ENCODE measurements around the gene TIMM23B.
"Not testable (repeated sequence)": the region's sequence is repeated elsewhere in the genome, so short reads cannot be mapped to it uniquely, and the experiment has no call there.

TIMM23B gene

DNA sequence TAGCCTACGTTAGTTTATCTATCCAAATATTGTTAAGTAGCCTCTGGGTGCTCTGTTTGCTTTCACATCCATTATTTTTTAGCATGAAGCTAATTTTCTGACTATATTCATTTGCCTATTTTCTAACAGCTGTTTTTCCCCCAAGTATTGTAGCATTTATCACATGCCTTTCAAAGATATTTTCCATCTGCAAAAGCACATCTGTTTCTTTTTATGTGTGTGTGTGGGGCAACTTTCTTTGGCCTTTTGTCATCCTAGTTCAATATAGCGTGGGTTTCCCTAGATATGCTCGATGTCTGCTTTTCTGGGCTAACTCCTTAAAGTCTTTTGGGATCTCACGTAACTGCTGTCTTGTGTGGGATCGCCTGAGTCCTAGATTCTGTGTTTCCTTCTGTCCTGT, 53.5 kb downstream of the TIMM23B start:
- H3K23ac ChIP-seq (ENCODE audit: low read depth, low read length, poor library complexity); H3K4me1 ChIP-seq (ENCODE audit: control insufficient read depth in 2 of 2, insufficient read depth in 1 of 2, low read depth in 1 of 2, low read length in 2 of 2); H2BK120ac ChIP-seq (ENCODE audit: low read depth, low read length); H2BK12ac ChIP-seq (ENCODE audit: low read length); H2BK15ac ChIP-seq (ENCODE audit: low read length); H3K4me2 ChIP-seq (ENCODE audit: insufficient read depth, low read length, poor library complexity, severe bottlenecking); H3K9ac ChIP-seq (ENCODE audit: low read depth, low read length, poor library complexity); H4K91ac ChIP-seq (ENCODE audit: low read depth, low read length, poor library complexity); H3K4ac ChIP-seq (ENCODE audit: low read length); H3K36me3 ChIP-seq (replicated peaks in 1 of 2; ENCODE audit: control insufficient read depth in 2 of 2, insufficient read depth in 2 of 2, low read length in 2 of 2); H4K8ac ChIP-seq (ENCODE audit: low read depth, low read length); H2AK5ac ChIP-seq (ENCODE audit: low read depth, low read length); H3K14ac ChIP-seq (ENCODE audit: low read length); H3K27ac ChIP-seq (replicated peaks; ENCODE audit: low read length); H2AFZ ChIP-seq (ENCODE audit: low read length); H3K27me3 ChIP-seq (ENCODE audit: control insufficient read depth in 3 of 3, insufficient read depth in 3 of 3, low read depth in 1 of 3, low read length in 3 of 3); DNase-seq (ENCODE audit: low spot score); H3K18ac ChIP-seq (ENCODE audit: low read length); H3K9me3 ChIP-seq (replicated peaks in 1 of 2; ENCODE audit: control insufficient read depth in 2 of 2, insufficient read depth in 1 of 2, low read depth in 1 of 2, low read length in 2 of 2); H3K4me3 ChIP-seq (ENCODE audit: low read length in 2 of 2); H3K79me1 ChIP-seq (ENCODE audit: low read depth, low read length); H2BK5ac ChIP-seq (ENCODE audit: low read length): not testable (repeated sequence)
- WGBS, 2 donors (ENCODE audit: extremely low coverage in 2 of 2, insufficient read length in 2 of 2, insufficient replicate concordance in 1 of 2), result no CpG with 5 or more reads among the region's 5 CpGs

DNA sequence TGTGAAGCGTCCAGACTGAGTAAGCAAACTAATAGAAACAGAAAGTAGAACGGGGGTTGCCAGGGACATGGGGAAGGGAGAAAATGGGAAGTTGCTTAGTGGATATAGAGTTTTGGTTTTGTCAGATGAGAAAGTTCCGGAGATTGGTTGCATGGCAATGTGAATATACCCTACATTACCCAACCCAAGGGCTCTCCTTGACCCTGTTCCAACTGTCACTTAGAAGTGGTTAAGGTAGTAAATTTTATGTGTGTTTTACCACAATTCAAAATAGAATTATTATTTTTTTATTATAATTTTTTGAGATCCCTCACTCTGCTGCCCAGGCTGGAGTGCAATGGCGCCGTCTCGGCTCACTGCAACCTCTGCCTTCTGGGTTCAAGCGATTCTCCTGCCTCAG, 72.2 kb downstream of the TIMM23B start:
- H2AFZ ChIP-seq (ENCODE audit: low read length); H4K8ac ChIP-seq (ENCODE audit: low read depth, low read length); H3K27me3 ChIP-seq (ENCODE audit: control insufficient read depth in 3 of 3, insufficient read depth in 3 of 3, low read depth in 1 of 3, low read length in 3 of 3); H2BK120ac ChIP-seq (ENCODE audit: low read depth, low read length); H2AK5ac ChIP-seq (ENCODE audit: low read depth, low read length); H4K91ac ChIP-seq (ENCODE audit: low read depth, low read length, poor library complexity); H3K9ac ChIP-seq (ENCODE audit: low read depth, low read length, poor library complexity); H3K79me1 ChIP-seq (ENCODE audit: low read depth, low read length); H3K4me3 ChIP-seq (ENCODE audit: low read length in 2 of 2); H3K4me1 ChIP-seq (ENCODE audit: control insufficient read depth in 2 of 2, insufficient read depth in 1 of 2, low read depth in 1 of 2, low read length in 2 of 2); DNase-seq (ENCODE audit: low spot score); H3K23ac ChIP-seq (ENCODE audit: low read depth, low read length, poor library complexity); H3K27ac ChIP-seq (replicated peaks; ENCODE audit: low read length); H3K4me2 ChIP-seq (ENCODE audit: insufficient read depth, low read length, poor library complexity, severe bottlenecking); H3K9me3 ChIP-seq (replicated peaks in 1 of 2; ENCODE audit: control insufficient read depth in 2 of 2, insufficient read depth in 1 of 2, low read depth in 1 of 2, low read length in 2 of 2); H3K18ac ChIP-seq (ENCODE audit: low read length); H2BK15ac ChIP-seq (ENCODE audit: low read length); H2BK12ac ChIP-seq (ENCODE audit: low read length); H2BK5ac ChIP-seq (ENCODE audit: low read length); H3K36me3 ChIP-seq (replicated peaks in 1 of 2; ENCODE audit: control insufficient read depth in 2 of 2, insufficient read depth in 2 of 2, low read length in 2 of 2); H3K14ac ChIP-seq (ENCODE audit: low read length); H3K4ac ChIP-seq (ENCODE audit: low read length): not testable (repeated sequence)
- no CpG with 5 or more reads among the region's 7 CpGs for WGBS, 2 donors (ENCODE audit: extremely low coverage in 2 of 2, insufficient read length in 2 of 2, insufficient replicate concordance in 1 of 2)

DNA sequence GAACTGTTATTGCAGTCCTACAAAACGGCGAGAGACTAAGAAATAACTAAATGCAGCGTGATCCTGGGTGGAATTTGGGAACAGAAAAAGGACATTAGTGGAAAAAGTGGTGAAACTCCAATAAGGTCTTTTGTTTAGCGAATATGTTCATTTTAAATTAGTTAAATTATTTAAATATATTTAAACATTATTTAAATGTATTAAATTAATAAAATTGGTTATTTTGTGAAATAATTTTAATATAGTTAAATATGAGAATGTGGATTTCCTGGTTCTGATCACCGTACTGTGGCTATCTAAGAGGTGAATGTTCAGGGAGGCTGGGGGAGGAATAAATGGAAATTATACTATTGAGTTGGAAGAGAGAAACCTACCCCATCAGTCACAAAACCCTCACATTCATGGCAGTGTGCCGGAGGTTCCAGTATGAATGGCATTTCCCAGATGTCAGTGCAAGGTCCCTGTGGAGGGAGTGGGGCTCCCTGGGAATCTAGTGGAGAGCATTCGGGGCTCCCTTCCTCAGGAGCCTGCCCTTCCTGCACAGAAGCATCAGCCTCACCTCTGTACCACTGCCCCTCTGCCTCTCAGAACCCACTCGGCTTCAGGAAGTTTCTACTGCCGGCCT, 73.9 kb downstream of the TIMM23B start:
- no CpG with 5 or more reads among the region's 9 CpGs for WGBS, 2 donors (ENCODE audit: extremely low coverage in 2 of 2, insufficient read length in 2 of 2, insufficient replicate concordance in 1 of 2)
- H3K23ac ChIP-seq (ENCODE audit: low read depth, low read length, poor library complexity); H4K8ac ChIP-seq (ENCODE audit: low read depth, low read length): not testable (repeated sequence)

DNA sequence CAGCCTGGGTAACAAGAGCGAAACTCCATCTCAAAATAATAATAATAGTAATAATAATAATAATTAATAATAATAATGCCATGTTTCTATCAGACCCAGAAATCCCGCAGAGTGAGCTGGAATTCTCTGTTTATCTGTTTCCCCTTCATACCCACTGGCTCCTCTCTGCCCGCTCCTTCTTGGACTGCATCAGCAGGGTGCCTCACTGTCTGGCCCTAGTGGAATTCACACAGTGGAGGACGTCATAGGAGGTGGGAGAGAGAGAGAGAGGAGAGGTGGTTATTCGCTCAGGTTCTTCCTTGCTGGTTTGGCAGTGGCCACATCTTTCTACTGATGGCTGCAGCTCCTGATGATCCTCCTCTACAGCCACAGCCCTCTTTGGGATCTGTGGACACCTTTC, 75.1 kb downstream of the TIMM23B start:
- not testable (repeated sequence) for H3K27me3 ChIP-seq (ENCODE audit: control insufficient read depth in 3 of 3, insufficient read depth in 3 of 3, low read depth in 1 of 3, low read length in 3 of 3); H3K4ac ChIP-seq (ENCODE audit: low read length); H2AFZ ChIP-seq (ENCODE audit: low read length); H3K27ac ChIP-seq (replicated peaks; ENCODE audit: low read length); H3K18ac ChIP-seq (ENCODE audit: low read length); H3K9ac ChIP-seq (ENCODE audit: low read depth, low read length, poor library complexity); H3K14ac ChIP-seq (ENCODE audit: low read length); H3K4me1 ChIP-seq (ENCODE audit: control insufficient read depth in 2 of 2, insufficient read depth in 1 of 2, low read depth in 1 of 2, low read length in 2 of 2); H3K4me2 ChIP-seq (ENCODE audit: insufficient read depth, low read length, poor library complexity, severe bottlenecking); H2AK5ac ChIP-seq (ENCODE audit: low read depth, low read length); H4K8ac ChIP-seq (ENCODE audit: low read depth, low read length); H3K36me3 ChIP-seq (replicated peaks in 1 of 2; ENCODE audit: control insufficient read depth in 2 of 2, insufficient read depth in 2 of 2, low read length in 2 of 2); DNase-seq (ENCODE audit: low spot score); H3K79me1 ChIP-seq (ENCODE audit: low read depth, low read length); H3K4me3 ChIP-seq (ENCODE audit: low read length in 2 of 2); H2BK12ac ChIP-seq (ENCODE audit: low read length); H3K23ac ChIP-seq (ENCODE audit: low read depth, low read length, poor library complexity); H4K91ac ChIP-seq (ENCODE audit: low read depth, low read length, poor library complexity); H2BK120ac ChIP-seq (ENCODE audit: low read depth, low read length); H3K9me3 ChIP-seq (replicated peaks in 1 of 2; ENCODE audit: control insufficient read depth in 2 of 2, insufficient read depth in 1 of 2, low read depth in 1 of 2, low read length in 2 of 2); H2BK5ac ChIP-seq (ENCODE audit: low read length); H2BK15ac ChIP-seq (ENCODE audit: low read length)
- no CpG with 5 or more reads among the region's 5 CpGs for WGBS, 2 donors (ENCODE audit: extremely low coverage in 2 of 2, insufficient read length in 2 of 2, insufficient replicate concordance in 1 of 2)

More for the DNA sequence above, 73.9 kb downstream of the TIMM23B start:
- H3K79me1 ChIP-seq (ENCODE audit: low read depth, low read length); H2BK12ac ChIP-seq (ENCODE audit: low read length); H3K4ac ChIP-seq (ENCODE audit: low read length); H2AFZ ChIP-seq (ENCODE audit: low read length); H3K27me3 ChIP-seq (ENCODE audit: control insufficient read depth in 3 of 3, insufficient read depth in 3 of 3, low read depth in 1 of 3, low read length in 3 of 3); H4K91ac ChIP-seq (ENCODE audit: low read depth, low read length, poor library complexity); H2BK120ac ChIP-seq (ENCODE audit: low read depth, low read length); H3K14ac ChIP-seq (ENCODE audit: low read length); H3K4me2 ChIP-seq (ENCODE audit: insufficient read depth, low read length, poor library complexity, severe bottlenecking); H3K27ac ChIP-seq (replicated peaks; ENCODE audit: low read length); H3K18ac ChIP-seq (ENCODE audit: low read length); H3K36me3 ChIP-seq (replicated peaks in 1 of 2; ENCODE audit: control insufficient read depth in 2 of 2, insufficient read depth in 2 of 2, low read length in 2 of 2); H3K4me3 ChIP-seq (ENCODE audit: low read length in 2 of 2); H2AK5ac ChIP-seq (ENCODE audit: low read depth, low read length); H2BK5ac ChIP-seq (ENCODE audit: low read length); H3K9ac ChIP-seq (ENCODE audit: low read depth, low read length, poor library complexity); H3K9me3 ChIP-seq (replicated peaks in 1 of 2; ENCODE audit: control insufficient read depth in 2 of 2, insufficient read depth in 1 of 2, low read depth in 1 of 2, low read length in 2 of 2); H2BK15ac ChIP-seq (ENCODE audit: low read length); H3K4me1 ChIP-seq (ENCODE audit: control insufficient read depth in 2 of 2, insufficient read depth in 1 of 2, low read depth in 1 of 2, low read length in 2 of 2); DNase-seq (ENCODE audit: low spot score): not testable (repeated sequence)
